ENCODE measurements around the gene BCL6B. TPM values are rescaled to one million over a fixed set of nuclear protein-coding genes. Genes with fewer than 3 reads are reported as not detected.
"Not testable (repeated sequence)": the region's sequence is repeated elsewhere in the genome, so short reads cannot be mapped to it uniquely, and the experiment has no call there.

The BCL6B gene
- total RNA-seq, 1 experiment from 2014 or later, result not detected

- in situ Hi-C loops (cut with HindIII; ENCODE audit: low pct_unique_long_range_greater_than_20kb, low sequenced_read_pairs), result no loop called here
- no peak for DNase-seq (ENCODE audit: low read depth)
Measured at GRCh38 chr17:7043497-7044198, 20.8 kb downstream of the BCL6B start, which contains the start of gene SLC16A11. Gene SLC16A11, minus strand, starts transcription at chr17:7044092. Its CDS starts 579 bp downstream, at chr17:7043513.

DNA sequence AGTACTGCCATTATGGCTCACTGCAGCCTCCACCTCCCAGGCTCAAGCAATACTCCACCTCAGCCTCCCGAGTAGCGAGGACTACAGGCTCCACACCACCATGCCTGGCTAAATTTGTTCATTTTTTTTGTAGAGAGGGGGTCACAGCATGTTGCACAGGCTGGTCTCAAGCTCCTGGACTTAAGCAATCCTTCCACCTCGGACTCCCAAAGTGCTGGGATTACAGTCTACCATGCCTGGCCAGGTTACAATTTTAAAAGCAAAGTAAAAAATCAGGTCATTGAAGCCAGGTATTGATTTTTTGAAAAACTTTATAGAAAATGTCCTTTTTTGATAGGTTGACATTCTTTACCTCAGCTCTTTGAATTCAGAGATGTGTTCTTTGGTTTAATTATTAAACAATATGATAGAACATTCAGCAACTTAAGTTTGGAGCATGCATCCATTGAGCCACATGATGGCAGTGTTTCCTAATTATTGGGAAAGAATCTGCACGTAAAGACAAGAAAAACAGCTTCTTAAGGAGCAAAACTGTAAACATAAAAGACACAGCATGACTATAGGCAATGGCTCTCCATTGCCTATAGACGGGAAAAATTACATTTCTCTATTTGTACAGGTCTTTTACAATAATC, 22.8 kb downstream of the BCL6B start:
- peak; percentile 63 for DNase-seq (ENCODE audit: low read depth)
- in situ Hi-C loops (cut with HindIII; ENCODE audit: low pct_unique_long_range_greater_than_20kb, low sequenced_read_pairs), result no loop called here

DNA sequence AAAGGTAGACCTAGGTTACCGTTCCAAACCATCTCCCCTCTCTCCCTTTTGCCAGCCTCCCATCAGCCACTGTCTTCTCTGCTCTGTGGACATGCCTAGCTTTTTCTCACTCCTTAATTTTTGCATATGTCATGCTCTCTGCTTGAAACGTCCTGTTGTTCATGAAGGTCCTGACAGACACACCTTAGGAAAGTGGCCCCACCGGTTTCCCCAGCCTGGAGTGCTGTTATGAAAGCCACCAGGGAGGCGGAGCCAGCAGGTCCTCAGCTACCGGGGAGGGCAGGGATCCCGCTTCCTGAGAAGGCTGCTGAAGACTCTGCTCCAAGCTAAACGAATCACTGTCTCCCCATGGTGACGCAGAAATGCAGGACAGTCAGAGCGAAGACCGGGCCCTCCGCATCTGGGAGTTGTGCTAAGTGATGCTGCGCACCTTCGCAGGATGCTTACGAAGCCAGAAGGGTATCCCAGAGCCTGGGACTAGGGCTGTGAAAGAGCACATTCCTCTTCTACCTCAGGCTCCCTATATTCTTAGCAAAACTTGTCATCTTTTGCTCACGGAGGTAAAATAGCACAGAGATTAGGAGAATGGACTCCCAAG, 23.4 kb downstream of the BCL6B start:
- in situ Hi-C loops (cut with HindIII; ENCODE audit: low pct_unique_long_range_greater_than_20kb, low sequenced_read_pairs), result no loop called here
- no peak for DNase-seq (ENCODE audit: low read depth)

DNA sequence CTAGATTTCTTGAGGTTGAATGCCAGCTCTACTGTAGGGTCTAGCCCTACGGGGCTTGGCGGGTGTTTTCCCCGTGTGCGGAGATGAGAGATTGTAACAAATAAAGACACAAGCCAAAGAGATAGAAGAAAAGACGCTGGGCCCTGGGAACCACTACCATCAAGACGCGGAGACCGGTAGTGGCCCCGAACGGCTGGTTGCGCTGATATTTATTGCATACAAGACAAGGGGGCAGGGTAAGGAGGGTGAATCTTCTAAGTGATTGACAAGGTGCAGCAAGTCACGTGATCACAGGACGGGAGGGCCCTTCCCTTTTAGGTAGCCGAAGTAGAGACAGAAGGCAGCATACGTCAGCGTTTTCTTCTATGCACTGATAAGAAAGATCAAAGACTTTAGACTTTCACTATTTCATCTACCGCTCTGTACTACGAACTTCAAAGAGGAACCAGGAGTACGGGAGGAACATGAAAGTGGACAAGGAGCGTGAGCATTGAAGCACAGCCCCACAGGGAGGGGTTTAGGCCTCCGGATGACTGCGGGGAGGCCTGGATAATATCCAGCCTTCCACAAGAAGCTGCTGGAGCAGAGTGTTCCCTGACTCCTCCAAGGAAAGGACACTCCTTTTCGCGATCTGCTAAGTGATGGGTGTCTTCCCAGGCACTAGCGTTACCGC, 24.0 kb downstream of the BCL6B start:
- in situ Hi-C loops (cut with HindIII; ENCODE audit: low pct_unique_long_range_greater_than_20kb, low sequenced_read_pairs); DNase-seq (ENCODE audit: low read depth): not testable (repeated sequence)

DNA sequence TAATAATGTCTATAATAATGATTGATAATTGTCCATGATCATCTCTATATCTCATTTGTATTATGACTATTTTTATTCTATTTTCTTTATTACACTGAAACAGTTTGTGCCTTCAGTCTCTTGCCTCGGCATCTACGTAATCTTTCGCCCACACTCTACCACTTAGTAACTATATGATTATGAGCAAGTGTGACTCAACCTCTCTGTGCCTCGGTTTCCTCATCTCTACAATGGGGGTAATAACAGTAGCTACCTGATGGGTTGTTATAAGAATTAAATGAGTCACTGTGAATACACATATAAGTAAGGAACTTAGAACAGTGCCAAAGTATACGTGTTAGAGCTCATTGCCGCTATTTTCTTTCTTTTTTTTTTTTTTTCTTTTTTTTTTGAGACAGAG, 24.7 kb downstream of the BCL6B start:
- in situ Hi-C loops (cut with HindIII; ENCODE audit: low pct_unique_long_range_greater_than_20kb, low sequenced_read_pairs), result no loop called here
- DNase-seq (ENCODE audit: low read depth), result no peak

GRCh38 chr17:7048968-7049367, 26.1 kb downstream of the BCL6B start:
- in situ Hi-C loops (cut with HindIII; ENCODE audit: low pct_unique_long_range_greater_than_20kb, low sequenced_read_pairs), result no loop called here
- no peak for DNase-seq (ENCODE audit: low read depth)

DNA sequence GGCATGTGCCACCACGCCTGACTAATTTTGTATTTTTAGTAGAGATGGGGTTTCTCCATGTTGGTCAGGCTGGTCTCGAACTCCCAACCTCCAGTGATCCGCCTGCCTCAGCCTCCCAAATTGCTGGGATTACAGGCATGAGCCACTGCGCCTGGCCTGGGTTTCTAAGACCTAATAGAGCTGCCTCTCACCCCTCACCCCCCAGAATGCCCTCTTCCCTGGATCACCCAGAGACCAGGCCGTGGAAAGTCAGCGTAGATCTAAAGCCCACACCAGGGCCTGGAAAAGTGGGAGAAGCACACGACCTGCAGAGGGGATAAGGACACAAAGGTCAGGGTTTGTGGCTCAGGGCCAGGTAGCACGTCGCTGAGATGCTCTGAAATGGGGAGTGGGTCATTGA, 27.7 kb downstream of the BCL6B start:
- in situ Hi-C loops (cut with HindIII; ENCODE audit: low pct_unique_long_range_greater_than_20kb, low sequenced_read_pairs); DNase-seq (ENCODE audit: low read depth): not testable (repeated sequence)

DNA sequence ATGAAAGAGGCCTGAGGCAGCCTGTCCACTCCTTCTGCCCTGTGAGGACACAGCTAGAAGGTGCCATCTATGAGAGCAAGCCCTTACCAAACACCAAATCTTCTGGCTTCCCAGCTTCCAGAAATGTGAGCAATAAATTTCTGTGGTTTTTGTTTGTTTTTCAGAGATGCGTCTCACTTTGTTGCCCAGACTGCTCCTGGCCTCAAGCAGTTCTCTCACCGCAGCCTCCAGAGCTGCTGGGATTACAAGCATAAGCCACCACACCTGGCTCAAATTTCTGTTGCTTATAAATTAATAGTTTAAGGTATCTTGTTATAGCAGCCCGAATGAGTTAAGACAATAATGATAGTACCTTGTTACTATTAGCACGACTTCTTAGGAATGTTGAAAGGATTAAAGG, 33.5 kb downstream of the BCL6B start:
- in situ Hi-C loops (cut with HindIII; ENCODE audit: low pct_unique_long_range_greater_than_20kb, low sequenced_read_pairs), result no loop called here
- DNase-seq (ENCODE audit: low read depth), result peak; percentile 74

- in situ Hi-C loops (cut with HindIII; ENCODE audit: low pct_unique_long_range_greater_than_20kb, low sequenced_read_pairs), result no loop called here
- peak; percentile 42 for DNase-seq (ENCODE audit: low read depth)
Measured at GRCh38 chr17:7058831-7059447, 36.1 kb downstream of the BCL6B start.

- peak; percentile 96 for DNase-seq (ENCODE audit: low read depth)
- in situ Hi-C loops (cut with HindIII; ENCODE audit: low pct_unique_long_range_greater_than_20kb, low sequenced_read_pairs), result no loop called here
Measured at GRCh38 chr17:7060165-7060891, 37.5 kb downstream of the BCL6B start.

DNA sequence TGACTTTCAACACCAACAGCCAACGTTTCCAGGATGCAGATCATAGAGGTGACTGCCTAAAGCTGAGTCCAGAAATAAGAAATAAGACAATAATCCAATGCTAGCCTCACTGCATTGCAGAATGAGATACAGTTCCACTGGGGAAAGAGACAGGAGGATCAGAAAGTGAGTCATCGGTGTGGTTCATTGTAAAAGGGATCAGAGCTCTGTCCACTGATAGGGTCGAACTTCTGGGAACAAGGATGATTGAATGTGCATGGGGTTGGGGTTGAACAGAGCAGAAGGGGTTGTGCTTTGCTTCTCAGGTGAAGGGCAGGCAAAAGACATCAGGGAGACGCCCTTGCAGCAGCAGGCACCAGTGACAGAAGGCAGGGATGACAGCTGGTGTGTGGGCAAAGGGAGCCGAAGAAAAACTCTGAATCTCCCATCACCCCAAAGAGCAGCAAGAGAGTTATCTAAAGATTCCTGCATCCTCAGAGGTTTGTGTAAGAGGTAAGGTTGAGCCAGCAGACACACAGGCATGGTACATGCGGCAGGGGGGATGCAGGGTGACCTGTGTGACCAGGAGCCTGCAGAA, 40.8 kb downstream of the BCL6B start:
- in situ Hi-C loops (cut with HindIII; ENCODE audit: low pct_unique_long_range_greater_than_20kb, low sequenced_read_pairs), result no loop called here
- no peak for DNase-seq (ENCODE audit: low read depth)

GRCh38 chr17:7064261-7064660, 41.4 kb downstream of the BCL6B start:
- DNase-seq (ENCODE audit: low read depth), result no peak
- in situ Hi-C loops (cut with HindIII; ENCODE audit: low pct_unique_long_range_greater_than_20kb, low sequenced_read_pairs), result no loop called here

DNA sequence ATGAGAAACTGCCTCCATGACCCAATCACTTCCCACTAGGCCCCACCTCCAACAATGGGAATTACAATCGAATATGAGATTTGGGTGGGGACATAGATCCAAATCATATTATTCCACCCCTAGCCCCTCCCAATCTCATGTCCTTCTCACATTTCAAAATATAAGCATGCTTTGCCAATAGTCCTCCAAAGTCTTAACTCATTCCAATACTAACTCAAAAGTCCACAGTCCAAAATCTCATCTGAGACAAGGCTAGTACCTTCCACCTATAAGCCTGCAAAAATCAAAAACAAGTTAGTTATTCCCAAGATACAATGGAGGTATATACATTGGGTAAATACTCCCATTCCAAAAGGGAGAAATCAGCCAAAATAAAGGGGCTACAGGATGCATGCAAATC, 44.3 kb downstream of the BCL6B start:
- in situ Hi-C loops (cut with HindIII; ENCODE audit: low pct_unique_long_range_greater_than_20kb, low sequenced_read_pairs), result no loop called here
- no peak for DNase-seq (ENCODE audit: low read depth)

- in situ Hi-C loops (cut with HindIII; ENCODE audit: low pct_unique_long_range_greater_than_20kb, low sequenced_read_pairs), result no loop called here
- no peak for DNase-seq (ENCODE audit: low read depth)
Measured at GRCh38 chr17:7068268-7068667, 45.4 kb downstream of the BCL6B start.

- in situ Hi-C loops (cut with HindIII; ENCODE audit: low pct_unique_long_range_greater_than_20kb, low sequenced_read_pairs), result no loop called here
- no peak for DNase-seq (ENCODE audit: low read depth)
Measured at GRCh38 chr17:7070712-7071111, 47.9 kb downstream of the BCL6B start.

DNA sequence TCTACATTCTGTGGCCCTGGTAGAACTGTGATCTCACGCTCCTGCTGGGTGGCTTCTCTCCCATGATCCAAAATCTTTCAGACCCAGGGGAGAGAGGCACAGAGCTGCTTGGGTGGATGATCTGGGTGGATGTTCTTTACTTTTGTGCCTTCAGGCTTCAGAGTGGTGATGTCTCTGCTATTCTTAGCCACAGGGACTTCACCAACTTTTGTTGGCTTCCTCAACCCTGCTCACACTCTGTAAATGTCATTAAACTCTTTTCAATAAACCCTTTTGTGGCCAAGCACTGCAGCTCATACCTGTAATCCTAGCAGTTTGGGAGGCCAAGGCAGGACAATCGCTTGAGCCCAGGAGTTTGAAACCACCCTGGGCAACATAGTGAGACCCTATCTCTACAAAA, 49.6 kb downstream of the BCL6B start:
- DNase-seq (ENCODE audit: low read depth), result no peak
- in situ Hi-C loops (cut with HindIII; ENCODE audit: low pct_unique_long_range_greater_than_20kb, low sequenced_read_pairs), result no loop called here

GRCh38 chr17:7074931-7075330, 52.1 kb downstream of the BCL6B start:
- DNase-seq (ENCODE audit: low read depth), result no peak
- in situ Hi-C loops (cut with HindIII; ENCODE audit: low pct_unique_long_range_greater_than_20kb, low sequenced_read_pairs), result no loop called here

Data from Caki2 (cell line).